ENCODE data around the gene CRISPLD2. TPM values are rescaled to one million over a fixed set of nuclear protein-coding genes. Genes with fewer than 3 reads are reported as not detected.
A peak's percentile ranks its signal among the peaks of the same experiment; 100 is the strongest.

Gene CRISPLD2, protein sequence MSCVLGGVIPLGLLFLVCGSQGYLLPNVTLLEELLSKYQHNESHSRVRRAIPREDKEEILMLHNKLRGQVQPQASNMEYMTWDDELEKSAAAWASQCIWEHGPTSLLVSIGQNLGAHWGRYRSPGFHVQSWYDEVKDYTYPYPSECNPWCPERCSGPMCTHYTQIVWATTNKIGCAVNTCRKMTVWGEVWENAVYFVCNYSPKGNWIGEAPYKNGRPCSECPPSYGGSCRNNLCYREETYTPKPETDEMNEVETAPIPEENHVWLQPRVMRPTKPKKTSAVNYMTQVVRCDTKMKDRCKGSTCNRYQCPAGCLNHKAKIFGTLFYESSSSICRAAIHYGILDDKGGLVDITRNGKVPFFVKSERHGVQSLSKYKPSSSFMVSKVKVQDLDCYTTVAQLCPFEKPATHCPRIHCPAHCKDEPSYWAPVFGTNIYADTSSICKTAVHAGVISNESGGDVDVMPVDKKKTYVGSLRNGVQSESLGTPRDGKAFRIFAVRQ
- 34.9 and 37.0 TPM in 2 replicates for total RNA-seq
- polyA plus RNA-seq: 11.8 and 96.2 TPM in 2 replicates
- 7.1 and 70.6 TPM in 2 replicates for polyA plus RNA-seq (2012)
- 16.4 and 88.9 TPM in 2 replicates for polyA minus RNA-seq (ENCODE audit: low replicate concordance)

DNA sequence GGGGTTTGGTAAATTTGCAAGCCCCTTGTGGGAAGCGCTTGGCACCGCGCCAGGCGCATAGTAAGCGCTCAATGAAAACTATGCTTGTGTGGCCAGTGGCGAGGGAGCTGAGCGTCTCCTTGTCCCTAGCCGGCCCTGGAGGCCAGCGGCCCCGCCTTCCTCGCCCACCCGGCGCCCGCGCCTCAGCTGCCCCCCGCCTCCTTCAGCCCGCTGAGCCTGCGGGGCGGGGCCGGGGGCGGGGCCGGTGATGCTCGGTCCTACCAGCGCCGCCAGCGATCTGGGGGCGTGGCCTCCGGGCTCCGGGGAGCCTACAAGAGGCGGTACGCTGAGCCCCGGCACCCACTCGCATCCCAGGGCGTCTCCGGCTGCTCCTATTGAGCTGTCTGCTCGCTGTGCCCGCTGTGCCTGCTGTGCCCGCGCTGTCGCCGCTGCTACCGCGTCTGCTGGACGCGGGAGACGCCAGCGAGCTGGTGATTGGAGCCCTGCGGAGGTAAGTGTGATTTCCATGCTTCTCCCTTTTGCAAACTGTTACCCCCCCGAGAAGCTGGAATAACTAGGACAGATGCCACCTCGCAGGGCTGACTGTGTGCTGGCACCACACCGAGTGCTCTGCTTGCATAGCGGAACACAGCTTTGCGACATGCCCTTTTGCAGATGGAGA is at the start of gene CRISPLD2:
Gene CRISPLD2 (plus strand): TSS at position 342 of the 661 bp plus-strand sequence. CDS start 18,511 bp downstream, outside the sequence.
- Histone ChIP-seq H3K9ac (ENCODE audit: insufficient read depth, low read length) (peak within 1 kb of the TSS; percentile 81), H3K9me3 (ENCODE audit: control insufficient read depth, insufficient read depth, low read depth, low read length) (no peaks in the 10 kb centered on the region), H3K27ac (ENCODE audit: insufficient read depth, low read length) (peak within 1 kb of the TSS; percentile 55), H3K36me3 (ENCODE audit: control insufficient read depth, insufficient read depth, low read length) (no peaks in the 10 kb centered on the region), H3K4me3 (replicated peaks in 1 of 4; ENCODE audit: control extremely low read depth in 1 of 4, insufficient read depth in 1 of 4, low read depth in 3 of 4, low read length in 4 of 4) (peak within 1 kb of the TSS; percentile 60 to 96 (median 78)), H3K4me2 (ENCODE audit: extremely low read depth, insufficient read depth, low read length) (peak within 1 kb of the TSS; percentile 96), H3K27me3 (ENCODE audit: control insufficient read depth, insufficient read depth, low read length) (no peaks in the 10 kb centered on the region), H3K79me2 (ENCODE audit: control insufficient read depth, insufficient read depth, low read length) (peaks cover 17% of the 10 kb centered on the region), H2AFZ (ENCODE audit: low read length) (no peak within 1 kb of the TSS), H4K20me1 (ENCODE audit: control insufficient read depth, extremely low read depth, insufficient read depth, low read length) (no peaks in the 10 kb centered on the region), H3K4me1 (ENCODE audit: control insufficient read depth, extremely low read depth, insufficient read depth, low read length) (peaks cover 13% of the 10 kb centered on the region)
- DNase-seq (ENCODE audit: low read depth in 2 of 2): peak; percentile 87 to 90
- TF ChIP-seq, protein P1, sequence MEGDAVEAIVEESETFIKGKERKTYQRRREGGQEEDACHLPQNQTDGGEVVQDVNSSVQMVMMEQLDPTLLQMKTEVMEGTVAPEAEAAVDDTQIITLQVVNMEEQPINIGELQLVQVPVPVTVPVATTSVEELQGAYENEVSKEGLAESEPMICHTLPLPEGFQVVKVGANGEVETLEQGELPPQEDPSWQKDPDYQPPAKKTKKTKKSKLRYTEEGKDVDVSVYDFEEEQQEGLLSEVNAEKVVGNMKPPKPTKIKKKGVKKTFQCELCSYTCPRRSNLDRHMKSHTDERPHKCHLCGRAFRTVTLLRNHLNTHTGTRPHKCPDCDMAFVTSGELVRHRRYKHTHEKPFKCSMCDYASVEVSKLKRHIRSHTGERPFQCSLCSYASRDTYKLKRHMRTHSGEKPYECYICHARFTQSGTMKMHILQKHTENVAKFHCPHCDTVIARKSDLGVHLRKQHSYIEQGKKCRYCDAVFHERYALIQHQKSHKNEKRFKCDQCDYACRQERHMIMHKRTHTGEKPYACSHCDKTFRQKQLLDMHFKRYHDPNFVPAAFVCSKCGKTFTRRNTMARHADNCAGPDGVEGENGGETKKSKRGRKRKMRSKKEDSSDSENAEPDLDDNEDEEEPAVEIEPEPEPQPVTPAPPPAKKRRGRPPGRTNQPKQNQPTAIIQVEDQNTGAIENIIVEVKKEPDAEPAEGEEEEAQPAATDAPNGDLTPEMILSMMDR (conservative IDR thresholded peaks at IDR 0.05 in 1 of 2, IDR thresholded peaks at IDR 0.05 in 1 of 2; ENCODE audit: low read depth in 1 of 2, low read length in 2 of 2): no peak
- no peak for TF ChIP-seq EZH2 (IDR thresholded peaks at IDR 0.05; ENCODE audit: low read length, missing control alignments)

DNA sequence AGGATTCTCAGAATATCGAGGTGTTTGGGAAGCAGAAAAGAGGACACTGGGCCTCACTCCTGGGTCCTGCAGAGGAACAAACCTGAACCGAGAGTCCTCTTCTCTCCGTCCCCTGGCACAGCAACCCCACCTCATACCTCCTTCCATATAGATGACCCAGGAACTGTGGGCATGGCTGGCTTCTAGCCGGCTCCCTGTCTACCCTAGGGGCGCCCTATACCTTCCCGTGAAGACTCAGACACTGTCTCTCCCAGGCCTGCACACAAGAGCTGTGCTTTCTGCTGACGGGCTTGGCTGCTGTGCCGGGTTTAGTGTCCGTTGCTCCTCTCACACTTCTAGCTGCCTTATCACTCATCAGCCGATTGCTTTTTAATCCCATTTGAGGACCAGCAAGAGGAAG is 46.5 kb upstream of the CRISPLD2 start:
- Histone ChIP-seq H3K9ac (ENCODE audit: insufficient read depth, low read length) (no peak overlapping the region), H3K79me2 (ENCODE audit: control insufficient read depth, insufficient read depth, low read length) (no peaks in the 10 kb centered on the region), H3K27ac (ENCODE audit: insufficient read depth, low read length) (no peak overlapping the region), H3K4me2 (ENCODE audit: extremely low read depth, insufficient read depth, low read length) (no peak overlapping the region), H3K9me3 (ENCODE audit: control insufficient read depth, insufficient read depth, low read depth, low read length) (no peaks in the 10 kb centered on the region), H3K4me3 (replicated peaks in 1 of 4; ENCODE audit: control extremely low read depth in 1 of 4, insufficient read depth in 1 of 4, low read depth in 3 of 4, low read length in 4 of 4) (no peak overlapping the region), H3K4me1 (ENCODE audit: control insufficient read depth, extremely low read depth, insufficient read depth, low read length) (peaks cover 2% of the 10 kb centered on the region), H3K36me3 (ENCODE audit: control insufficient read depth, insufficient read depth, low read length) (peaks cover 21% of the 10 kb centered on the region), H2AFZ (ENCODE audit: low read length) (no peak overlapping the region), H3K27me3 (ENCODE audit: control insufficient read depth, insufficient read depth, low read length) (no peaks in the 10 kb centered on the region), H4K20me1 (ENCODE audit: control insufficient read depth, extremely low read depth, insufficient read depth, low read length) (no peaks in the 10 kb centered on the region)
- no peak for DNase-seq (ENCODE audit: low read depth in 2 of 2)
- TF ChIP-seq, protein P1 (conservative IDR thresholded peaks at IDR 0.05 in 1 of 2, IDR thresholded peaks at IDR 0.05 in 1 of 2; ENCODE audit: low read depth in 1 of 2, low read length in 2 of 2): no peak
- TF ChIP-seq EZH2 (IDR thresholded peaks at IDR 0.05; ENCODE audit: low read length, missing control alignments): no peak

DNA sequence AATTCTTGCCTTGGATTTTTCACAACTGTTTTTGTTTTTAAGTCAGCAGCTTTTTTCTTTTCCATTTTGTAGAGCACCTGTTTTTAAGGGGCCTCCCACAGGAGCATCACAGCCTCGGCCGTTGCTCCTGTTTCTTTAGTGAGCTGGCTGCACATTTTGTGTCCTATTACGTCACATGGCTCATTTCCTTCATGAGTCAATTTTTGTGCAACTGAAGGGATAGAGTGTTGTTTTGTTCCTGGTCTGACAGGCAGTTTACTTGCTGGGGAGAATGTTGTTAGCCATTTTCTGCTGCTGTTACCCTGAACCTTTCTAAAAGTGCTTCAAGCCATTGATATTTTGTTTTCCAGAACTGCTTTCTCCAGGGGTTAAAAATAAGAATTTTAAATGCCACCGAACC is 45.0 kb upstream of the CRISPLD2 start:
- no peaks in the 10 kb centered on the region for H3K9me3 ChIP-seq (ENCODE audit: control insufficient read depth, insufficient read depth, low read depth, low read length)
- DNase-seq (ENCODE audit: low read depth in 2 of 2): peak; percentile 79 to 95
- peaks cover 17% of the 10 kb centered on the region for H3K36me3 ChIP-seq (ENCODE audit: control insufficient read depth, insufficient read depth, low read length)
- no peak for TF ChIP-seq EZH2 (IDR thresholded peaks at IDR 0.05; ENCODE audit: low read length, missing control alignments)
- TF ChIP-seq, protein P1 (conservative IDR thresholded peaks at IDR 0.05 in 1 of 2, IDR thresholded peaks at IDR 0.05 in 1 of 2; ENCODE audit: low read depth in 1 of 2, low read length in 2 of 2): no peak
- no peak overlapping the region for H3K4me3 ChIP-seq (replicated peaks in 1 of 4; ENCODE audit: control extremely low read depth in 1 of 4, insufficient read depth in 1 of 4, low read depth in 3 of 4, low read length in 4 of 4)
- H3K27me3 ChIP-seq (ENCODE audit: control insufficient read depth, insufficient read depth, low read length): no peaks in the 10 kb centered on the region
- peak overlapping the region; percentile 71 for H3K27ac ChIP-seq (ENCODE audit: insufficient read depth, low read length)
- no peak overlapping the region for H3K9ac ChIP-seq (ENCODE audit: insufficient read depth, low read length)
- H3K4me1 ChIP-seq (ENCODE audit: control insufficient read depth, extremely low read depth, insufficient read depth, low read length): peaks cover 2% of the 10 kb centered on the region
- no peaks in the 10 kb centered on the region for H3K79me2 ChIP-seq (ENCODE audit: control insufficient read depth, insufficient read depth, low read length)
- no peak overlapping the region for H3K4me2 ChIP-seq (ENCODE audit: extremely low read depth, insufficient read depth, low read length)
- no peak overlapping the region for H2AFZ ChIP-seq (ENCODE audit: low read length)
- no peaks in the 10 kb centered on the region for H4K20me1 ChIP-seq (ENCODE audit: control insufficient read depth, extremely low read depth, insufficient read depth, low read length)
